GM21381 (cell line): Measurements from ENCODE around the gene SNX24.
"Not testable (repeated sequence)": the region's sequence is repeated elsewhere in the genome, so short reads cannot be mapped to it uniquely, and the experiment has no call there.

ENCODE experiments used
- ATAC-seq: cut with Tn5 transposase; IDR thresholded peaks from one replicate; pipeline ENCODE4 v1.9.1; 2021; ENCODE audit warnings: mild to moderate bottlenecking, moderate library complexity; ENCODE audit not compliant: unreplicated experiment

SNX24 gene, protein sequence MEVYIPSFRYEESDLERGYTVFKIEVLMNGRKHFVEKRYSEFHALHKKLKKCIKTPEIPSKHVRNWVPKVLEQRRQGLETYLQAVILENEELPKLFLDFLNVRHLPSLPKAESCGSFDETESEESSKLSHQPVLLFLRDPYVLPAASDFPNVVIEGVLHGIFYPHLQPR

GRCh38 chr5:122845229-122846050 lies at the start of gene SNX24:
Gene SNX24 (plus strand): TSS chr5:122845613. CDS start chr5:122845634, 21 bp downstream.
- ATAC-seq, result peak; percentile 89

DNA sequence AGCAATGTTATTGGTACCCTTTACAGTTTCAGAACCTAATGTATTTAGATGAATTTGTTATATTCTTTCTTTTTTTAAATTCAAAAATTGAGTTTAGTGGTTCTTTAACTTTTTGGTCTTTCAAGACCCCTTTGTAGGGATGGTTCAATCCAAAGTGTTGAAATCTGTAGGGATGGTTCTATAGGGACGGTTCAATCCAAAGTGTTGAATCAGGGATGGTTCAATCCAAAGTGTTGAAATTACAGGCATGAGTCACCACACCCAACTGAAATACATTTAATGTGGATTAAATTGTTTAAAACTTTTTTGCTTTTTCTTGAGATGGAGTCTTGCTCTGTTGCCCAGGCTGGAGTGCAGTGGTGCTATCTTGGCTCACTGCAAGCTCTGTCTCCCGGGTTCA lies 39.9 kb upstream of the SNX24 start:
- no peak for ATAC-seq

GRCh38 chr5:122810405-122810804 lies 35.0 kb upstream of the SNX24 start:
- no peak for ATAC-seq

DNA sequence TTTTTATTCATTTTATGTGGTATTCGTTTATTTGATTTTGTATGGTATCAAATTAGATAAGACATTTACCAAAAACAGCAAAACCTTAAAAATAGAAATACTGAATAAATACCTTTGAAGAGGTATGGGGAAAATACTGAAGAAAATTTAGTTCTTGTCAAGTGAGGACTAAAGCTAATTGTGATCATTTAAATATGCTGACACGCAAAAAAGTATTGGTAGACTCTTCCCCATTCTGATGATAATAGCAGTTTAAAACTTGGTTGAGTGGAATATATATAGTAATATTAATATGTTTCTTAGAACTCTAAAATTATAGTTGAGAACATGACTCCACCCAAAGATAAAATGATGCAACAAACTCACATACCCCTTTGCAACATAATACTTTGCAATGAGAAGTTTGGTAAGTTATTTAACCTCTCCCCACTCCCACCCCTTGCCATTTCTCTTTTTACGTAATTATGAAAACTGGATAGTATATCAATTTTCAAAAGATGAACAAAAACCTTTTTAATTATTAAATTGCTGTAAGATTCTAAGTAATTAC lies 30.1 kb upstream of the SNX24 start:
- ATAC-seq, result no peak

DNA sequence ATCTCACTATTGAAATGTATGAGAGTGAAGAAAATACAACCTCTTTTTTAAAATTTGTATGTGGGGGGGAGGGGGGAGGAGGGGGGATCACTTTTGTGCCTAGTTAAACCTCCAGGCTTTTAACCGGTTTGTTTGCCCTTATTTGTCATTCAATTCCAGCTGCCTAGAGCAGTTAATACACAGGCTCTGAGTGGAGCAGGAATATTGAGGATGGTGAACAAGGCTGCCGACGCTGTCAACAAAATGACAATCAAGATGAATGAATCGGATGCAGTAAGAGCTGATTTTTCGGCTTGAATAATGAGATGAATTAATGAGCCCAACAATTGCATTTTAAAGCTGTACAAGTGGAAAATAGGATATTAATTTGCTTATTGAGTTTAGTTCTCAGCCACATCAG lies 28.7 kb upstream of the SNX24 start:
- ATAC-seq, result no peak

DNA sequence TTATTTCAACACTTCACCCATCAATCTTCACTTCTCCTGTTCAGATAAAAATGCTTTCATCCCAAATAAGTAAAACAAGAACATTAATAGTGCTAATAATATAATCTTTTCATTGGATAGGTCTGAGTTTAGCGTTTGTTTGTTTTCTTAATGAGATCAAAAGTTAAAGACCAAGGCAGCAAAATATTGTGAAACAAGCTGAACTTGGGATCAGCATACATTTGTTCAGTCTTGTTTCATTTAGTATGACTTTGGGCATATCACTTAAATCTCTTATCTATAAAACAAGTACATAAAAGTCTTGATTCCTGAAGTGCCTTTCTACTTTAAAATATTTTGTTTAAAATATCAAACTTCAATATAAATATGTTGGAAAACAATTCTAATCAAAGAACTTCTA lies 13.4 kb upstream of the SNX24 start:
- no peak for ATAC-seq

DNA sequence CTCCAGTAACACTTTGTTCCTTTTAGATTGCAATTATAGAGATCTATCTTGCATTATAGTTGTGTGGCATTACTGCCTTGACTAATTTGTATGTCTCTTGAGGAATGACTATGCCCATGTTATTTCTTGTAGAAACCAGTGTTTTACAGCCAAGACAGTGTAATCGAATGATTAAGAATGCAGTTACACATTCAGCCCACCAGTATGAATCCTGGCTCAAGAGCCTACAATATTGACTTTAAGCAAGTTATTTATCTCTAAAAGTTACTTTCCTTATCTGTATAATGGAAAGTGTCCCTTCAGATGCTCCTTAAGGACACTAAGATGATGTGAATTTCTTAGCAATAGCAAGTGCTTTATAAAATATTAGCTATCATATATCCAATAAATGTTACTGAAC lies 9.7 kb upstream of the SNX24 start:
- ATAC-seq, result no peak

DNA sequence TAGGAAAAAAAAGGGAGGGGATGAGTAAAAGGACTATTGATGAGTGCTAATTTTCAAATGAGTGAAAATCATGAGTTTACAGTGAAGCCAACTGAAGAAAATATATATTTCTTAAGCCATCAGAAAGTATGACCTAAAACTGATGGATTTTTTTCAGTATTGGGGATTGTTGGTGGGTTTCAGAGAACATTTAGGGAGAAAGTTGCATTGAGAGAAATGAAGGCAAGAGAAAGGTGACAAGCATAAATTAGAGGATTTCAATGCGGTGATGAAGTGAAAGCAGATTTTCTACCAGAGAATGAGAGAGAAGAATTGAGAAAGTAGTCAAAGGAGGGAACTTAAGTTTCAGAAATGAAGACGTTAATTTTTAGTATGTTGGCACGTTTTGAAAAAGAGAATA lies 8.5 kb upstream of the SNX24 start:
- no peak for ATAC-seq

GRCh38 chr5:122839731-122840130 lies 5.7 kb upstream of the SNX24 start:
- ATAC-seq, result no peak

- no peak for ATAC-seq
Observed at GRCh38 chr5:122842016-122842580, 3.3 kb upstream of the SNX24 start.

DNA sequence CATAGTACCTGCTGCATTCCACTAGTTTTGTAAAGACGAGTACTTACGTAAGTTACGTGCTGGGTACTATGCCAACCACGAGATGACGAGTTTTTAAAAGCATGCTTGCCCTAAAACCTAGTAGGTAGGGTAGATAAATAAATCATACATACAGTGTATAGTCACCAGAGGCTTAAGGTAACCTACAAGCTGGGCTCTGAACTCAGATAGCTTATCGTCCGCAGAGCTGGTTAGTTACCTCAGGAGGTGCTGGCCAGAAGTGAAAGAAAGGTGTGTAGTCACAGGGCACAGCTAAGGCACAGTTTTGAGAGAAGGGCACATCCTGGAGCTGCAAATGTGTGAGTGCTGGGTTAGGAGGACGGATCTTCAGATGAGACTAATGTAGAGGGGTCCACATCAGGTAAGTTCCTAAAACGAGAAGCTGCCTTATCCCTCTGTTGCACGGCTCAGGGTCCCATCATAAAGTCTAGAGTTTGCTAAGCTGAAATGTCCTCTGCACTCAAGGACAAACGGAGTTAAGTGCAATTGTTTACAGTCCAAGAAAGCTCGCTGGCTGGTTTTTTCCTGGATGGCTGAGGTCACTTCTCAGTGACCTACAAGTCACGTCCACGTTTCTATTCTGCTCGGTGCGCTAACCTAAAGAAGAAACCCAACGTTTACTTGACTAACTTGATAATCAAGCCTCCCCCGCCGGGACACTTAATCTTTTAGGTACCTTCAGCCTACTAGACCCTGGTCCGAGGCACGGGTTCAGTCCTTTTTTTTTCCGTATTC lies 1.1 kb upstream of the SNX24 start:
- ATAC-seq, result peak; percentile 5

DNA sequence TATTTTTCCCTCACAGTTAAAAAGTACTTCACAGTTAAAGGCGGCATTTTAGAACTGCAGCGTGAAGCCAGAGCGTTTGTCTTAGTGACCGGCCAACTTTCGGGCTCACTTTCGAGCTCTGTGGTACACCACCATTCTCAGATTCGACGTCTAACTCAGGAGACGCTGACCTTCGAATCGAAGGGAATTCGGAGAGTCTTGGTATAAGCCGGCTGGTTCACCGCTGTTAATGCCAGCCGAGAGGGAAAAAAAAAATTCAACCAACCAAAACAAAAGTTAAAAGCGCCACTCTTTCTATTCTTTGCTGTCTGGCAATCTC lies 544 bp upstream of the SNX24 start:
- peak; percentile 56 for ATAC-seq

DNA sequence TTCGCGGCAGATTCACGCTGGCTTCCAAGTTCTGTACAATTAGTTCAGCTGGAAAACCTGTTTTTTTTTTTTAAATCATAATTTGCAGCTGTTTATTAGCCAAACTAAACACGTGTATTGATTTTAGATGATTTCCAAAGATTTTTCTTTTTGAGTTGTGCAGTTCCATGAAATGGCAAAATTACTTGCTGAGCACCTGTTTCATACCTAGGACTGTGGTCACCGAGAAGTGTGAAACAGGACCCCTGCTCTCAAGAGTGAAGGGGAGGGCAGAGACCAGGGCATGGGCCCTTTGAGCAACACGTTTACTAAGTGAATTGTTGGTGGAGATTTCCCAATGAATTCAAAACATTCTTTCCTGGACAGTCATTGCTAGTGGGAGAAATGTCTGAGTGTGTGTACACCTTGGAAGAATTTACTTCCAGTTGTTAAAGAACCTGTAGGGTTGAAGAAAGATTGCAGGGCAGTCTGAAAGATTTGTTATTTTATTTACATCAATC lies 688 bp downstream of the SNX24 start:
- ATAC-seq, result no peak

GRCh38 chr5:122847687-122848081 lies 2.3 kb downstream of the SNX24 start:
- ATAC-seq, result no peak

DNA sequence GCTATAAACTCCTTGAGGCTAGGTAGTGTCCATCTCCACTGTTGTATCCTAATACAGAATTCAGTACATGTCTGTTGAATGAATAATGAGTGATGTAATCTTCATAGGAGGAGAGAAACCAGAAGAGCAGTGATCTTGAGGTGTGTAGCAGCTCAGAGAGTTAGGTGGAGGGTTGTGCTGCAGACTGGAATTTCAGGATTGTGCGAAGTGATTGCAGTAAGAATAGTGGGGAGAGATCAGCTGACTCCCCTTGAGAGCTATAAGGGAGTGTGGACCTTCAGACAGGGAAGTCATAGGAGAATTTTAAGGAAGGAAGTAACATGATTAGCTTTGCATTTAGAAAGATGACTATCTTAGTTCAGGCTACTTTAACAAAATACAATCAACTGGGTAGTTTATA lies 4.4 kb downstream of the SNX24 start:
- no peak for ATAC-seq

DNA sequence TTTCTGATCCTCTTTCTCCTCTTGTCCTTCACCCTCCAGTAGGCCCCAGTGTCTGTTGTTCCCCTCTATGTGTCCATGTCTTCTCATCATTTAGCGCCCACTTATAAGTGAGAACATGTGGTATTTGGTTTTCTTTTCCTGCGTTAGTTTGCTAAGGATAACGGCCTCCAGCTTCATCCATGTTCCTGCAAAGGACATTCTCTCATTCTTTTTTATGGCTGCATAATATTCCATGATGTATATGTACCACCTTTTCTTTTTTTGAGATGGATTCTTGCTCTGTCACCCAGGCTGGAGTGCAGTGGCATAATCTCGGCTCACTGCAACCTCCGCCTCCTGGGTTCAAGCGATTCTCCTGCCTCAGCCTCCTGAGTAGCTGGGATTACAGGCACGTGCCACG lies 12.1 kb downstream of the SNX24 start:
- not testable (repeated sequence) for ATAC-seq

GRCh38 chr5:122858451-122858850 lies 13.0 kb downstream of the SNX24 start:
- no peak for ATAC-seq

DNA sequence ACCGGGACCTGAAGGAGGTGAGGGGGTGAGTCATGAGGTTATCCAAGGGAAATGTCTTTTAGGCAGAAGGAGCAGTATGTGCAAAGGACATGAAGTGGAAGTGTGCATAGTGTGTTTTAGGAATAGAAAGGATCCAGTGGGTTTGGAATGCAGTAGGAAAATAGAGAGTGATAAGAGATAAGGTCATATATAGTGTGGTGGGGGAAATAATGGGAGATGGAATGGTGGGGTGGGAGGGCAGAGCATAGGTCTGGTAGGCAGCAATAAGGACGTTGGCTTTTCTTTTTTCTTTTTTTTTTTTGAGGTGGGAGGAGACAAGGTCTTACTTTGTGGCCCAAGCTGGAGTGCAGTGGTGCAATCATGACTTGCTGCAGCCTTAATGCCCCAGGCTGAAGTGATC lies 17.8 kb downstream of the SNX24 start:
- no peak for ATAC-seq

- no peak for ATAC-seq
Observed at GRCh38 chr5:122863721-122864120, 18.3 kb downstream of the SNX24 start.

DNA sequence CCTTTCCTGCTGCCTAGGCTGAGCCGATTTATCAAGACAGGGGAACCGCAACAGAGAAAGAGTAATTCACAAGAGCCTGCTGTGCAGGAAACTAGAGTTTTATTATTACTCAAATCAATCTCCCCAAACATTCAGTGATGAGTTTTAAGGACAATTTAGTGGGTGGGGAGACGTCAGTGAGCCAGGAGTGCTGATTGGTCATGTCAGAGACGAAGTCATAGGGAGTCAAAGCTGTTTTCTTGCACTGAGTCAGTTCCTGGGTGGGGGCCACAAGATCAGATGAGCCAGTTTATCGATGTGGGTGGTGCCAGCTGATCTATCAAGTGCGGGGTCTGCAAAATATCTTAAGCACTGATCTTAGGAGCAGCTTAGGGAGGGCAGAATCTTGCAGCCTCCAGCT lies 19.0 kb downstream of the SNX24 start:
- no peak for ATAC-seq

- ATAC-seq, result no peak
Observed at GRCh38 chr5:122864842-122865241, 19.4 kb downstream of the SNX24 start.
